K562 (cell line): ENCODE results near the gene AFF3. TPM values are rescaled to one million over a fixed set of nuclear protein-coding genes. Genes with fewer than 3 reads are reported as not detected.

ENCODE experiments used
- AFF4 ChIP-seq: sonication (generic); formaldehyde crosslinking; IDR thresholded peaks from 2 replicates; pipeline ENCODE4 v1.8.0; 2023; ENCODE audit warnings: mild to moderate bottlenecking, missing genetic modification reagents
- CEBPG ChIP-seq, 3 experiments: fragments of 200-800 bp in 1 of 3; sonication (Bioruptor generic) in 1 of 3; sonication (generic) in 1 of 3; formaldehyde crosslinking in 1 of 3; IDR thresholded peaks in 2 of 3; conservative IDR thresholded peaks in 1 of 3; 2 replicates each; pipeline versions ENCODE4 v1.6.1 to v1.8.0; 2016 to 2022; ENCODE audit warnings: missing compliant biosample characterization in 2 of 3, missing genetic modification characterization in 2 of 3, mild to moderate bottlenecking in 1 of 3, missing genetic modification reagents in 1 of 3
- CHD4 ChIP-seq: fragments of 200-600 bp; sonication (generic); IDR thresholded peaks from 3 replicates; pipeline ENCODE4 v1.6.1; 2012; ENCODE audit warnings: low read depth, mild to moderate bottlenecking, mixed read lengths, low read length, inconsistent platforms; ENCODE audit not compliant: insufficient read depth, insufficient replicate concordance, poor library complexity, severe bottlenecking
- DEAF1 ChIP-seq: fragments of 450-650 bp; formaldehyde crosslinking; IDR thresholded peaks from 2 replicates; pipeline ENCODE4 v1.4.0; 2020; ENCODE audit warnings: mild to moderate bottlenecking, moderate library complexity
- HDAC1 ChIP-seq, 2 experiments: fragments of 450-650 bp; IDR thresholded peaks; 2 replicates each; pipeline ENCODE4 v1.6.1; 2016 to 2017; ENCODE audit warnings: inconsistent platforms in 1 of 2, mild to moderate bottlenecking in 1 of 2, moderate library complexity in 1 of 2
- HDAC3 ChIP-seq: fragments of 450-650 bp; IDR thresholded peaks from 2 replicates; pipeline ENCODE4 v1.6.1; 2018; ENCODE audit warnings: borderline replicate concordance, mild to moderate bottlenecking, moderate library complexity; ENCODE audit not compliant: partially characterized antibody
- KLF10 ChIP-seq: fragments of 250-450 bp; sonication (Bioruptor Pico); IDR thresholded peaks from 2 replicates; pipeline ENCODE4 v1.6.1; 2021; ENCODE audit warnings: matching md5 sums
- NELFE ChIP-seq: IDR thresholded peaks from 2 replicates; pipeline ENCODE4 v1.6.1; 2011; ENCODE audit warnings: mild to moderate bottlenecking; ENCODE audit not compliant: insufficient read depth, insufficient read length
- PURB ChIP-seq: sonication (generic); formaldehyde crosslinking; IDR thresholded peaks from 2 replicates; pipeline ENCODE4 v1.9.0; 2021; ENCODE audit warnings: low read depth, mild to moderate bottlenecking, missing genetic modification reagents
- SAFB2 ChIP-seq: fragments of 200-400 bp; formaldehyde crosslinking; IDR thresholded peaks from 2 replicates; pipeline ENCODE4 v1.6.1; 2018; ENCODE audit warnings: borderline replicate concordance, low read length, low read depth, moderate library complexity; ENCODE audit not compliant: severe bottlenecking
- SMAD4 ChIP-seq: fragments of 250-450 bp; sonication (Bioruptor Pico); conservative IDR thresholded peaks from 2 replicates; pipeline ENCODE4 v1.8.0; 2021; ENCODE audit warnings: inconsistent platforms, mild to moderate bottlenecking, moderate library complexity
- TAF7 ChIP-seq: fragments of 450-650 bp; IDR thresholded peaks from 2 replicates; pipeline ENCODE4 v1.6.1; 2016; ENCODE audit warnings: missing genetic modification characterization, missing compliant biosample characterization
- ZNF639 ChIP-seq, 2 experiments: fragments of 200-800 bp in 1 of 2; sonication (Bioruptor generic) in 1 of 2; sonication (generic) in 1 of 2; formaldehyde crosslinking in 1 of 2; IDR thresholded peaks in 1 of 2; conservative IDR thresholded peaks in 1 of 2; 2 replicates each; pipeline versions ENCODE4 v1.5.0 to v1.6.1; 2016 to 2020; ENCODE audit warnings: missing compliant biosample characterization in 1 of 2, missing genetic modification characterization in 1 of 2, missing genetic modification reagents in 1 of 2
- polyA plus RNA-seq, 8 experiments: library from polyadenylated mRNA; depleted of rRNA in 4 of 8; stranded (reverse) in 5 of 8; unstranded in 3 of 8; fragments of >200 nt; fragmentation: Nextera tagmentation in 2 of 8; fragmentation: Illumina TruSeq in 1 of 8; extraction: Ambion mirVana in 2 of 8; extraction: Trizol in 1 of 8; gene quantifications; 2 replicates each; pipeline versions ENCODE4 v1.2.1 to v1.2.3, GENCODE V29; 2011 to 2014; ENCODE audit warnings: inconsistent platforms in 1 of 8, missing spikeins in 1 of 8
- total RNA-seq, 7 experiments: library from RNA; depleted of rRNA in 6 of 7; stranded (reverse); fragments of >200 nt in 6 of 7; fragmentation: Illumina TruSeq in 2 of 7; extraction: Trizol in 2 of 7; gene quantifications; 2 replicates each; pipeline versions ENCODE4 v1.2.1 to v1.2.3, GENCODE V29; 2011 to 2021; ENCODE audit warnings: low replicate concordance in 1 of 7
- TF ChIP-seq, protein P1 (sequence below): fragments of 450-650 bp; formaldehyde crosslinking; IDR thresholded peaks from 2 replicates; pipeline ENCODE4 v1.4.0; 2022; ENCODE audit warnings: missing genetic modification characterization
- TF ChIP-seq, protein P2 (sequence below): fragments of 450-650 bp; IDR thresholded peaks from one replicate; pipeline ENCODE4 v1.6.1; 2018; ENCODE audit warnings: mild to moderate bottlenecking, moderate library complexity; ENCODE audit not compliant: partially characterized antibody

AFF3 gene
- total and polyA plus RNA-seq, 9 of the 15 experiments (the other 6 are each of a cell fraction or from before 2014, with no cell fraction given), result 0.02 to 0.11 TPM; not detected in 7

GRCh38 chr2:99609851-99610381 lies 532.5 kb downstream of the AFF3 start (continued):
- TF ChIP-seq AFF4, result 0 out of 2 replicates have a peak, but pooled peaks have one; percentile 63
- no peak for TF ChIP-seq SAFB2
- TF ChIP-seq CHD4, result no peak
- TF ChIP-seq NELFE, result no peak
- TF ChIP-seq PURB (CRISPR knock-in tag), result no peak
- no peak for TF ChIP-seq DEAF1 (CRISPR knock-in tag)
- peak in 1 of 2 experiments; percentile 65; a peak in 2 of 4 replicates for TF ChIP-seq HDAC1 (IDR thresholded peaks at IDR 0.05)
- TF ChIP-seq TAF7 (tag), result no peak
- peak; percentile 73; the same call in 1 of the 2 replicates for TF ChIP-seq CEBPG (CRISPR knock-in tag; IDR thresholded peaks at IDR 0.05)
- peak in 1 of 2 experiments; percentile 79; a peak in 2 of 4 replicates for TF ChIP-seq CEBPG (tag; conservative IDR thresholded peaks at IDR 0.05 in 1 of 2, IDR thresholded peaks at IDR 0.05 in 1 of 2)
- TF ChIP-seq, protein P1, sequence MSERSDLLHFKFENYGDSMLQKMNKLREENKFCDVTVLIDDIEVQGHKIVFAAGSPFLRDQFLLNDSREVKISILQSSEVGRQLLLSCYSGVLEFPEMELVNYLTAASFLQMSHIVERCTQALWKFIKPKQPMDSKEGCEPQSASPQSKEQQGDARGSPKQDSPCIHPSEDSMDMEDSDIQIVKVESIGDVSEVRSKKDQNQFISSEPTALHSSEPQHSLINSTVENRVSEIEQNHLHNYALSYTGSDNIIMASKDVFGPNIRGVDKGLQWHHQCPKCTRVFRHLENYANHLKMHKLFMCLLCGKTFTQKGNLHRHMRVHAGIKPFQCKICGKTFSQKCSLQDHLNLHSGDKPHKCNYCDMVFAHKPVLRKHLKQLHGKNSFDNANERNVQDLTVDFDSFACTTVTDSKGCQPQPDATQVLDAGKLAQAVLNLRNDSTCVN (CRISPR knock-in tag), result no peak
- peak; percentile 61 for TF ChIP-seq SMAD4 (CRISPR knock-in tag)
- TF ChIP-seq KLF10, result no peak
- TF ChIP-seq, protein P2, sequence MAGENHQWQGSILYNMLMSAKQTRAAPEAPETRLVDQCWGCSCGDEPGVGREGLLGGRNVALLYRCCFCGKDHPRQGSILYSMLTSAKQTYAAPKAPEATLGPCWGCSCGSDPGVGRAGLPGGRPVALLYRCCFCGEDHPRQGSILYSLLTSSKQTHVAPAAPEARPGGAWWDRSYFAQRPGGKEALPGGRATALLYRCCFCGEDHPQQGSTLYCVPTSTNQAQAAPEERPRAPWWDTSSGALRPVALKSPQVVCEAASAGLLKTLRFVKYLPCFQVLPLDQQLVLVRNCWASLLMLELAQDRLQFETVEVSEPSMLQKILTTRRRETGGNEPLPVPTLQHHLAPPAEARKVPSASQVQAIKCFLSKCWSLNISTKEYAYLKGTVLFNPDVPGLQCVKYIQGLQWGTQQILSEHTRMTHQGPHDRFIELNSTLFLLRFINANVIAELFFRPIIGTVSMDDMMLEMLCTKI, result no peak
- peak in 1 of 2 experiments; percentile 87; a peak in 2 of 4 replicates for TF ChIP-seq ZNF639 (CRISPR knock-in tag; conservative IDR thresholded peaks at IDR 0.05 in 1 of 2, IDR thresholded peaks at IDR 0.05 in 1 of 2)
- no peak for TF ChIP-seq HDAC3
